Activated CD4-positive, alpha-beta T cell treated with anti-CD3 and anti-CD28 coated beads, Interleukin-10, Interleukin-2, amounts not matched to agents 100 ng/mL and 50 ng/mL, durations not matched to agents 16 hours and 8 hours (primary cell): ENCODE measurements around the gene ALDH4A1.

ENCODE experiments used
- DNase-seq: peaks from one replicate; pipeline ENCODE4 v3.0.0-alpha.2; 2020

Gene ALDH4A1

GRCh38 chr1:18938707-18939070, 36.3 kb upstream of the ALDH4A1 start:
- DNase-seq, result no peak

GRCh38 chr1:18938008-18938706, 35.8 kb upstream of the ALDH4A1 start:
- no peak for DNase-seq

- no peak for DNase-seq
Measured at GRCh38 chr1:18937539-18937938, 35.2 kb upstream of the ALDH4A1 start.

GRCh38 chr1:18936814-18937481, 34.6 kb upstream of the ALDH4A1 start:
- DNase-seq, result no peak

- no peak for DNase-seq
Measured at GRCh38 chr1:18936471-18936813, 34.1 kb upstream of the ALDH4A1 start.

- DNase-seq, result no peak
Measured at GRCh38 chr1:18934205-18935000, 32.0 kb upstream of the ALDH4A1 start.

- DNase-seq, result no peak
Measured at GRCh38 chr1:18932879-18933278, 30.5 kb upstream of the ALDH4A1 start.

- no peak for DNase-seq
Measured at GRCh38 chr1:18932387-18932786, 30.0 kb upstream of the ALDH4A1 start.

- DNase-seq, result no peak
Measured at GRCh38 chr1:18931730-18932129, 29.4 kb upstream of the ALDH4A1 start.

GRCh38 chr1:18929686-18930085, 27.3 kb upstream of the ALDH4A1 start:
- no peak for DNase-seq

- DNase-seq, result no peak
Measured at GRCh38 chr1:18928985-18929384, 26.6 kb upstream of the ALDH4A1 start.

- DNase-seq, result no peak
Measured at GRCh38 chr1:18928406-18928805, 26.1 kb upstream of the ALDH4A1 start.

- DNase-seq, result peak; percentile 79
Measured at GRCh38 chr1:18927654-18928272, 25.4 kb upstream of the ALDH4A1 start.

GRCh38 chr1:18927082-18927653, 24.8 kb upstream of the ALDH4A1 start:
- peak; percentile 70 for DNase-seq

- peak; percentile 97 for DNase-seq
Measured at GRCh38 chr1:18926315-18927081, 24.1 kb upstream of the ALDH4A1 start.

- DNase-seq, result no peak
Measured at GRCh38 chr1:18925279-18925678, 22.9 kb upstream of the ALDH4A1 start.

- no peak for DNase-seq
Measured at GRCh38 chr1:18924221-18924691, 21.9 kb upstream of the ALDH4A1 start.

- no peak for DNase-seq
Measured at GRCh38 chr1:18923756-18924211, 21.4 kb upstream of the ALDH4A1 start.

- DNase-seq, result no peak
Measured at GRCh38 chr1:18922848-18923755, 20.7 kb upstream of the ALDH4A1 start.

- DNase-seq, result no peak
Measured at GRCh38 chr1:18922319-18922726, 20.0 kb upstream of the ALDH4A1 start.
